AG09309 (cell line): ENCODE measurements around the gene NELL2.
"Not testable (repeated sequence)": the region's sequence is repeated elsewhere in the genome, so short reads cannot be mapped to it uniquely, and the experiment has no call there.

Experiments used
- DNase-seq: peaks from one replicate; pipeline ENCODE4 v3.0.0-alpha.2; 2010; ENCODE audit warnings: low read depth
- H3K4me3 ChIP-seq: 2 replicates; pipeline ENCODE4 v1.5.1; 2011; ENCODE audit warnings: mild to moderate bottlenecking, low read depth, low read length, moderate library complexity; ENCODE audit not compliant: control insufficient read depth
- CTCF ChIP-seq: IDR thresholded peaks from 2 replicates; pipeline ENCODE4 v1.5.1; 2011; ENCODE audit warnings: mild to moderate bottlenecking, low read depth, low read length, inconsistent platforms; ENCODE audit not compliant: insufficient read depth, control insufficient read depth; ENCODE audit errors: missing control alignments

The NELL2 gene

GRCh38 chr12:44697511-44697910 lies 178.6 kb downstream of the NELL2 start:
- TF ChIP-seq CTCF: no peak
- no peak for DNase-seq
- H3K4me3 ChIP-seq: no peak overlapping the region

GRCh38 chr12:44696542-44696941 lies 179.6 kb downstream of the NELL2 start:
- no peak for DNase-seq
- no peak for TF ChIP-seq CTCF
- no peak overlapping the region for H3K4me3 ChIP-seq

- no peak for DNase-seq
- TF ChIP-seq CTCF: no peak
- no peak overlapping the region for H3K4me3 ChIP-seq
These were observed 182.1 kb downstream of the NELL2 start for GRCh38 chr12:44694017-44694416.

- no peak overlapping the region for H3K4me3 ChIP-seq
- no peak for TF ChIP-seq CTCF
- DNase-seq: no peak
These were observed 186.5 kb downstream of the NELL2 start for GRCh38 chr12:44689587-44689986.

GRCh38 chr12:44686821-44687432 lies 189.2 kb downstream of the NELL2 start:
- not testable (repeated sequence) for DNase-seq, H3K4me3 ChIP-seq

- no peak for TF ChIP-seq CTCF
- H3K4me3 ChIP-seq: no peak overlapping the region
- DNase-seq: no peak
These were observed 198.4 kb downstream of the NELL2 start for GRCh38 chr12:44677724-44678123.

GRCh38 chr12:44674875-44675274 lies 201.2 kb downstream of the NELL2 start:
- H3K4me3 ChIP-seq: no peak overlapping the region
- no peak for DNase-seq
- TF ChIP-seq CTCF: no peak
